ENCODE results near the gene PGK2. TPM values are rescaled to one million over a fixed set of nuclear protein-coding genes. Genes with fewer than 3 reads are reported as not detected.

PGK2 gene
- total and polyA plus RNA-seq, 2 experiments from 2014 or later: not detected

- Histone ChIP-seq H3K4me2 (no peak overlapping the region), H3K27ac (ENCODE audit: low read depth) (no peak overlapping the region), H3K27me3 (ENCODE audit: insufficient read depth) (no peaks in the 10 kb centered on the region), H3K4me1 (ENCODE audit: insufficient read depth) (no peaks in the 10 kb centered on the region), H2AFZ (no peak overlapping the region), H3K79me2 (replicated peaks; ENCODE audit: insufficient read depth) (no peaks in the 10 kb centered on the region), H3K9me2 (ENCODE audit: insufficient read depth) (peaks cover 15% of the 10 kb centered on the region), H4K20me1 (replicated peaks; ENCODE audit: insufficient read depth) (no peaks in the 10 kb centered on the region), H3K4me3 (no peak overlapping the region), H3K36me3 (ENCODE audit: insufficient read depth) (no peaks in the 10 kb centered on the region), H3F3A (replicated peaks; ENCODE audit: low read depth) (no peaks in the 10 kb centered on the region)
- H3K9me3 Mint-ChIP-seq: no peaks in the 10 kb centered on the region
- H3K4me1 Mint-ChIP-seq: peaks cover 6% of the 10 kb centered on the region; the same call in 2 of the 3 replicates
- ATAC-seq: no peak
- H3K27me3 Mint-ChIP-seq (ENCODE audit: insufficient read depth, low read depth, poor library complexity): no peaks in the 10 kb centered on the region
- H3K36me3 Mint-ChIP-seq (ENCODE audit: low read depth): no peaks in the 10 kb centered on the region
- TF ChIP-seq JUNB (IDR thresholded peaks at IDR 0.05; ENCODE audit: unreplicated experiment) (no peak), STAT1 (IDR thresholded peaks at IDR 0.05; ENCODE audit: unreplicated experiment) (no peak), ZNF114 (CRISPR knock-in tag; IDR thresholded peaks at IDR 0.05) (no peak), ZNF462 (CRISPR knock-in tag; IDR thresholded peaks at IDR 0.05) (no peak), CREB1 (CRISPR knock-in tag; IDR thresholded peaks at IDR 0.05; ENCODE audit: low read depth) (no peak), EZH2phosphoT487 (IDR thresholded peaks at IDR 0.05; ENCODE audit: unreplicated experiment) (no peak), NANOG (IDR thresholded peaks at IDR 0.05; ENCODE audit: borderline replicate concordance) (no peak), REST (IDR thresholded peaks at IDR 0.05; ENCODE audit: unreplicated experiment) (no peak), ETS1 (IDR thresholded peaks at IDR 0.05) (no peak), POLR2AphosphoS5 (IDR thresholded peaks at IDR 0.05; ENCODE audit: low read depth) (no peak), EZH2 (IDR thresholded peaks at IDR 0.05; ENCODE audit: low read depth, unreplicated experiment) (no peak), CTCF (conservative IDR thresholded peaks at IDR 0.05; ENCODE audit: low read depth in 2 of 2) (no peak), ZNF331 (CRISPR knock-in tag; IDR thresholded peaks at IDR 0.05; ENCODE audit: low read depth) (no peak)
- no peak for DNase-seq (ENCODE audit: low spot score)
- H3K4me3 Mint-ChIP-seq: no peak overlapping the region
- H3K27ac Mint-ChIP-seq: no peak overlapping the region
Measured at GRCh38 chr6:49782725-49783124, 4.4 kb downstream of the PGK2 start.

Measured in GM23338 (cell line).